Heart left ventricle (tissue), 13 donors: Measurements from ENCODE around the gene NKAIN2.

Experiments
- CTCF ChIP-seq, 12 donors: fragments of 200-600 bp; sonication (generic) in 4 of 12; IDR thresholded peaks; one replicate each; pipeline versions ENCODE4 v1.5.0 to v1.8.0; 2018 to 2022; ENCODE audit warnings: antibody characterized with exemption in 12 of 12, mild to moderate bottlenecking in 5 of 12
- POLR2A ChIP-seq, 2 donors: fragments of 450-650 bp; IDR thresholded peaks; one replicate each; pipeline ENCODE4 v1.6.1; 2017; ENCODE audit warnings: antibody characterized with exemption in 2 of 2, mild to moderate bottlenecking in 2 of 2, moderate library complexity in 2 of 2
- donor health status: ischemic (EF 13 %, LVEDD 7.1; RV severe dilation, severe dysfunction).
- donor health status: DM: no; HTN: yes; CAD: no.
- donor health status: DM: no; HTN: no; CAD: no.
- donor health status: ischemic (EF 25% LVEDD 6.9; RV normal size, moderate dysfunction).
- donor health status: ischemic (EF 25% LVEDD 5.7; RV mildly dilated, moderate dysfunction).
- donor health status: ischemic (EF 35%, LVEDD 5.7; RV mildly dilated, moderate dysfunction).
- donor health status: nonischemic (EF 11% LVEDD 7.7; RV severe dilation, severe dysfunction).
- donor health status: DM: yes; HTN: yes; CAD: no.
- donor health status: PGD.
- donor health status: ischemic (EF 29% LVEDD 5.4; RV normal size, mild dysfunction).
- donor health status: nonischemic (EF 23%, LVEDD 6.1; RV moderate dilation, normal function).

- TF ChIP-seq CTCF (IDR thresholded peaks at IDR 0.05), result no peak
- TF ChIP-seq POLR2A (IDR thresholded peaks at IDR 0.05), result no peak
Observed at GRCh38 chr6:124330197-124330596, 526.5 kb downstream of the NKAIN2 start.
